H1 (cell line): ENCODE measurements around the gene KCNK7. TPM values are rescaled to one million over a fixed set of nuclear protein-coding genes. Genes with fewer than 3 reads are reported as not detected.

ENCODE experiments used
- RBBP5 ChIP-seq: IDR thresholded peaks from 2 replicates; pipeline ENCODE4 v1.7.1; 2012; ENCODE audit warnings: low read depth, mild to moderate bottlenecking, inconsistent platforms, low read length, moderate library complexity, borderline replicate concordance
- SP2 ChIP-seq: IDR thresholded peaks from 2 replicates; pipeline ENCODE4 v1.6.1; 2012; ENCODE audit warnings: mild to moderate bottlenecking, low read length, inconsistent platforms
- polyA plus RNA-seq, 7 experiments: library from polyadenylated mRNA; depleted of rRNA in 3 of 7; stranded (reverse) in 5 of 7; unstranded in 2 of 7; fragments of >200 nt in 5 of 7; fragments of 200-250 nt in 2 of 7; gene quantifications; 1 replicate in 5 of 7; 2 replicates in 1 of 7; 4 replicates in 1 of 7; pipeline versions ENCODE4 v1.2.1 to v1.2.3, GENCODE V29; 2011 to 2013; ENCODE audit warnings: missing spikeins in 2 of 7, mixed read lengths in 2 of 7
- total RNA-seq: library from RNA; stranded (reverse); fragmentation: NEBNext Ultra II Directional; extraction: Animal tissue kit (Norgen Biotek cat#: 25700); gene quantifications from 2 replicates; pipeline ENCODE4 v1.2.1, GENCODE V29; 2021

Gene KCNK7
- total and polyA plus RNA-seq, 2 of the 8 experiments (the other 6 are each of a cell fraction or from before 2014, with no cell fraction given), result 0.74 to 1.0 TPM

DNA sequence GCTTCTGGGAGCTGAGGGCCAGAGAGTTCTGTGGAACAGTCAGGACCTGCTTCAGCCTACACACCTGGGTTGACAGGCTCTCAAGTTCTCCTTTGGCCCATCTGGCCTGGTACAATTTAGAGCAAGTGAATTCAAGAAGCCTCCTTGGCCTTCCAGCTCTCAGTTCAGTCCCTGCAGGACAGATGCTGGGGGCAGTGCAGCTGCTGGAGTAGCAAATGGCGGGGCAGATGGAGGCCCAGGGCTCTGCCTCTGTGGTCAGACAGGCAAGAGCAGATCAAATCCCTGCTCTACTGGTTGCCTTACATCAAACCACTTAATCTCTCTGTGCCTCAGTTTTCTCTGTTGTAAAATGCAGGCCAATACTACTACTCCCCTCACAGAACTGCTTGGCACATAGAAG is 8.7 kb upstream of the KCNK7 start (continued):
- TF ChIP-seq SP2, result no peak
- TF ChIP-seq RBBP5, result no peak
- TF ChIP-seq, all 59 proteins: peak for 0
